HG03196 (cell line): Measurements from ENCODE around the gene DMD.
"Not testable (repeated sequence)": the region's sequence is repeated elsewhere in the genome, so short reads cannot be mapped to it uniquely, and the experiment has no call there.

Source experiments
- ATAC-seq: cut with Tn5 transposase; IDR thresholded peaks from one replicate; pipeline ENCODE4 v1.9.1; 2021; ENCODE audit not compliant: unreplicated experiment

The DMD gene

DNA sequence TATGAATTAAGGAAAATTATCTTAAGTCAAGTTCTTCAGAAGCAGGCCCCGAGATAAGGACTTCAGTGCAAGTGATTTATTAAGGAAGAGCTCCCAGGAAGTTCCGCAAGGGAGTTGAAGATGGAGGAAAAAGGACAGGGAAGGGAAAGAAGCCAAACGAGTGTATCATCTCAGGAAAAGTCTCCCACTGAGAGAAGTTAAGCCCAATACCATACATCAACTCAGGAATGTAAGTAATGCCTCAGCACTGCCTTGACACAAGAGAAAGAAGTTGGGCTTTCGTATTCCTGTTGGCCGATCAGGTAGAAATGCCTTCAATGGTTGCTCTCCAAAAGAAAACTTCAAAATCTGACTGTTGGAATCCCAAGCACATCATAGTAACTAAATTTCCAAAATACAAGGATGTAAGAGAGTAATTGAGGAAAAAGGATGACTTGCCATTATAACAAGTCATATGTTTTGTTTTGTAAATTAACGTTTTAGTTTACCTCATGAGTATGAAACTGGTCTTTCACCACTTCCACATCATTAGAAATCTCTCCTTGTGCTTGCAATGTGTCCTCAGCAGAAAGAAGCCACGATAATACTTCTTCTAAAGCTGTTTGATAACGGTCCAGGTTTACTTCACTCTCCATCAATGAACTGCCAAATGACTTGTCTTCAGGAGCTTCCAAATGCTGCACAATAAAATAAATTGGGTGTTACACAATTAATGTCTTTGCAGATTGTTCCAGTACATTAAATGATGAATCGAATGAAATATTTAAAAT, 566.7 kb downstream of the DMD start:
- no peak for ATAC-seq

DNA sequence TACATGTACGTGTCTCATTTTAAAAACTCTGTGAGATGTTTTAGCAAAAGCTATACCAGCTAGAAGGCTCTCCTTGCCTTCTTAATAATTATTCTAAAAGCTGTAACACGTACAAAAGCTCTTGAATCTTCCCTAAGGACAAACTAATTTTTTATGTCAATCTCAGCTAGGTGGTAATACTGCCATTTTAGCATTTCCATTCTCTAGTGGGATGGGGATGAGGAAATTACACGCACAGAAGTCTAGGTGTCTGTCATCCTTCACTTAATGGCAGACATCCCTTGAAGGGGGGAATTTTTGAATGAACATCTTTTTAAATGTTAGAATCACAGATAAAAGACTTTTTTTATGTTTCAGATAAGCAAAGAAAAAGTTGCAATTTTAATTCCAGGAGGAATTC, 569.1 kb downstream of the DMD start:
- no peak for ATAC-seq

DNA sequence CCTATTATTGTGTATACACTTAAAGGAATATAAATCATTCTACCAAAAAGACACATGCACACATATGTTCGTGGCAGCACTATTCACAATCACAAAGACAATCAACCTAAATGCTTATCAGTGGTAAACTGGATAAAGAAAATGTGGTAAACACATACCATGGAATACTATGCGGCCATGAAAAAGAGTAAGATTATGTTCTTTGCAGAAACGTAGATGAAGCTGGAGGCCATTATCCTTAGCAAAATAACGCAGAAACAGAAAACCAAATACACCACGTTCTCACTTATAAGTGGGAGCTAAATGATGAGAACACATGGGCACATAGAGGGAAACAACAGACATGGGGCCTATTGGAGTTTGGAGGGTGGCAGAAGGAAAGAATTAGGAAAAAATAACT, 593.2 kb downstream of the DMD start:
- ATAC-seq = no peak

DNA sequence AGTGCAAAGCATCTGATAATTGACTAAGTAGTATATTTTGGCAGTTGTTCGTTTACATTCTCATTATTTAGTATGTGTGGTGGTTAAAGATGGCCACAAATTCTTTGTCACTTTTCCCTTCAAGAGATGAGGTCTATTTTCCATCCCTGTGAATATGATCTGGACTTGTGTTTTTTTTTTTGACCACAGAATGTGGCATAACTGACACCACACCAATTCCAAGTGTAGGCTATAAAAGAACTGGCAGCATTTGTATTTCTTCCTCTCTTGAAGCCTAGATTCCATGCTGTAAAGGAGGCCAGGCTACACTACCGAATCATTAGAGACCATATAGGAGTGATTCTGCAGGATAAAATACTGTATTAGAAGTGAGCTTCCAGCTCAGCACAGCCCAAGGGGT, 596.6 kb downstream of the DMD start:
- ATAC-seq = no peak

DNA sequence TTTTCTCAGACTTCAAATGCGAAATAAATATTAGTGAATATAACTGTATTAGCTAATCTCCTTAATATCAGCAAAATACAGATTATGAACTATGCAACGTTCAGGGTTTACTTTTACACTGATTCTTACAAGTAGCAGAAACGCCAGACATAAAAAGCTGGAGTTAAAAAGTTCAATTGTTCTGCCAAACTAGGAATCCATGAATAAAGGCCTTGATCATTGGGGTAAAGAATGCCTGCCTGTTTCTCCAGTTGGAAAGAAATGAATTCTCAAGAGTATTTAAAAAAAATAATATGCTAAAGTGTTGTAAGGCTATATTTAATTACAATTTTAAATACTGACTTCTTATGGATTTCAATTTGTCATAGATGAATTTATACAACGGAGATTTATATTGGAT, 612.2 kb downstream of the DMD start:
- ATAC-seq = no peak

DNA sequence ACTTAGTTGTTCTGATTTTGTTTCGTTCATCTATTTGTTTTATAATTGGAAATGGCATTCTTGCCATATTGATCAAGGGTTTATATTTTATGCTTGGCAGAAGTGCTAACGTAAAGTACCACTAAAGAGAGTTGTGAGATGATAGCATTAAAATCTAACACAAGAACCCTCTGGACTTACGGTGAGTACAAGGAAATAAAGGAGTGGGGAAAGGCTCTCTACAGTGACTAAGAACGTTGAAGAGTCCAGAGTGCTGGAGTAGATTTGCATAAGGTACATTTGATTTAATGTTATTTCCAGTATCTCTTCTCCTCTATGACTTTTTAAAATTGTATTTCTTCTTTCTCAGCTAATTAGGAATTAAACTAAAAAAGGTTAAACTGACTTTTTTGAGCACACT, 612.6 kb downstream of the DMD start:
- ATAC-seq = no peak

DNA sequence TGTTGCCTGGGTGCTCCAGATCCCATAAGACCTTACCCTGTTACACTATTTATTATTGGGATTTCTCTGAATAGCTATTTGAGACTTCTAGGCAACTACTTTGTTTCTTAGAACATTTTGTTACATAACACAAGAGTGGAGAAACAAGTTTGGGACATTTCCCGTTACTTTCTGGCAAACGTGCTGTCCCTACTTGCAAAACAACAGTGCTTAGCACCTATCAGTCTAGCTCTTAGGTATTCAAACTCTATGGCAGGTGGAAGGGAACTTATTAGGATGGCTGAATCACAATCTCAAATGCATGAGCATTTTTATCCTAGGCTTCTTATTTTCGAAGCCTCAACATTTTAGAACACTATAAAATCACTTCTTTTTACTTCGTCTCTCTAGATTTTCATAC, 613.6 kb downstream of the DMD start:
- ATAC-seq = no peak

DNA sequence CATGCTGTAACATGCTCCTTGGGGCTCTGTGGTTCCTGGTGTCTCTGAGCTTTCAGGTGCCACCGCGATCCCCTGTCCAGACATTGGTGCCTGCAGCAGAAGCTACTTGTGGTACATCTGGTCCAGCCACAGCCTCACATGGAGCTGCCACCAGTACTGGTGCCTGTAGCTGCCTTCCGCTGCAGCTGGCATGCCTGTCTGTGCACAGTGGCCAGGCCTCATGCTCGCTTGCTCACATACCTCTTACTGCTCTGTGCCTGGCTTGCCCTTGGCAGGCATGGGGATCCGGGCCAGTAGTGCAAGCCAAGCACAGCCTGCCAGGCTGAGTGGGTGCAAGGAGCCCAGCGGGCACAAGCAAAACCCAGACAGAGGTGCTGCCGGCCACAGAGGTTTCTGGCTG, 618.6 kb downstream of the DMD start:
- no peak for ATAC-seq

DNA sequence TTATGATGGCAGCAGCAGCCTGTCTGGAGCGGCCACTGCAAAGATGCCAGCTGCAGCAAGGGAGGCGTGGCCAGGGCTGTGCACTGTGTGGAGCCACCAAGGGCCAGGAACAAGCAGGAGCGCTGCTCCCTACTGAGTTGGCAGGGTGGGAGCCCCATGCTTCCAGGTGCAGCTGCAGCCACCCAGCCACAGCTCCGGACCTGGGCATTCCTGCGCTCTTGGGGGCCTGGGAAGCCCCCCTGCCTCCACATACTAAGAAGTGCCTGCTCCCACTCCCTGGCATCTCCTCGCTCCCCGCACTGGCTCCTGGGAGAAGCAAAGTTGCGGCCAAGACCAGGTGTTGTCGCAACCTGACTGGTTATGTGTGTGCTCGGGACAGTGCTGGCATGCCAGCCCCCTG, 619.8 kb downstream of the DMD start:
- no peak for ATAC-seq

DNA sequence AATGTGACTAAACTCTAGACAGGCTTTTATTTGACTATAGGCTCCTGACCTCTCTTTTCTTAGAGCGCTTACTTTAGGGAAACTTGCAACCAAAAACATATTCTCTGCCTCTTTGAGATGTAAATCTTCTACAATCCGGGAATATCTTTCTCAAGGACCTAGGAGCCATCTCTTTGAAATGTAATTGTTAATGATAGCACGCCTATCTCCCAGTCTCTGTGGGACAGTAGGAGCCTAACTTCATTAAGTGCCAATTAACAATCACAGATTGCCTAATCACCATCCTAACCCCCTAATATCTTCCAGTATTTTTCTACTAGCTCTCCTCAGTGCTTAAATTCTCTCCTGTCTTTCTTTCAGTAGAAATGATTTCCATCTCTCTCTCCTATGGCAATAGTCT, 628.6 kb downstream of the DMD start:
- ATAC-seq = no peak

DNA sequence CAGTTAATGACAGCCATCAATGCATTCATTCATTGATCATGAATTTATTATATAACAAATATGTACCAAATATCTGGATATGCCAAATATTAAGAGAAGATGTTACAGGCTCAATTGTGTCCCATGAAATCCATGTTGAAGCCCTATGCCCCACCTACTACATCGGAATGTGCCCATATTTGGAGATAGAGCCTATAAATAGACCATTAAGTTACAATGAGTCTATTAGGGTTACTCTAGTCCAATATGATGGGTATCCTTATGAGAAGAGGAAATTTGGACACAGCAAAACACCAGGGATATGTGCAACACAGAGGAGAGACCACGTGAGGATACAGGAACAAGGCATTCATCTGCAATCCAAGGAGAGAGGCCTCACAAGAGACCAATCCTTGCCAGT, 634.5 kb downstream of the DMD start:
- ATAC-seq = no peak

DNA sequence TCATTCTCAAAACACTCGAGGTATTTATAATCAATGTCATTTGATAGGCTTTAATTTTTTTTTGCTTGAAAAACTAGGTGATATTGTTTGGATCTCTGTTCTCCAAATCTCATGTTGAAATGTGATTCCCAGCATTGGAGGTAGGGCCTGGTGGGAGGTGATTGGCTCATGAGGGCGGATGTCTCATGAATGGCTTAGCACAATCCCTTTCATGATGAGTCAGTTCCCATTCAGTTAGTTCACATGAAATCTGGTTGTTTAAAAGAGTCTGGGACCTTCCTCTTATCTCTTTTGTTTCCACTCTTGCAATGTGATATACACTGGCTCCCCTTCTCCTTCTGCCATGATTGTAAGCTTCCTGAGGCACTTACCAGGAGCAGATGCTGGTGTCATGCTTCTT, 638.7 kb downstream of the DMD start:
- no peak for ATAC-seq

DNA sequence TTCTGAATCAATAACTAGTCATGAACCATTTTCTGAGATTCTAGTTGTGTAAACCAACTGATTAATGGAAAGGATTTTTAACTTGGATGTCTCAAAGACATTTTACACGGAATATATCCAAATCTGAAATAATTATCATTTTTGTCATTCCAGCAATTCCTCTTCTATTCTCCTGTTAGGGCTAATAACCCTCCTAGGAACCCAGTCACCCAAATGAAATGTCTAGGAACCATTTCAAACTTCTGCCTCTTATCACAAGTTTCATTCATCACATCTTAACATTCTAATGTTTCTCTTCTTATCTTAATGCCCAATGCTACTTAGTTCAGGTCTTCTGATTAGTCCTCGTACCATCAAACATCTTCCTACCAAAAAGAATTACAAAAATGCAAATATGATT, 639.8 kb downstream of the DMD start:
- ATAC-seq = no peak

DNA sequence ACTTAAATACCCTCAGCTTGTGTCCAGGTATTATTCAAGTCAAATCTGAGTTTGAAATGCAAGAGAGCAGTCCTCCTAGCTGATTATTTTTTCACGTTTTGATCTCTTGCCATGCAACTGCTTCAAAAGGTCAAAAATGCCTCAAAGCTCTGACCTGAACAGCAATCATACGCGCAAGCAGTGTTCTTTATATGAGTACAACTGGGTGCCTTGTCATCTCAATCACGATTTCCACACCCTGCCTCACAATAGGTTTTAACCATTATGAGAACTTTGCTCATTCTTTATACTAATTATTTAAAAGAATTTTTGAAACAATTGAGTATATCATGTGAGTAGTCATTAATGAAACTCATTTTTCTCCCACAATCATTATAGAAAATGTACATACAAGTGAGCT, 649.1 kb downstream of the DMD start:
- ATAC-seq = no peak

DNA sequence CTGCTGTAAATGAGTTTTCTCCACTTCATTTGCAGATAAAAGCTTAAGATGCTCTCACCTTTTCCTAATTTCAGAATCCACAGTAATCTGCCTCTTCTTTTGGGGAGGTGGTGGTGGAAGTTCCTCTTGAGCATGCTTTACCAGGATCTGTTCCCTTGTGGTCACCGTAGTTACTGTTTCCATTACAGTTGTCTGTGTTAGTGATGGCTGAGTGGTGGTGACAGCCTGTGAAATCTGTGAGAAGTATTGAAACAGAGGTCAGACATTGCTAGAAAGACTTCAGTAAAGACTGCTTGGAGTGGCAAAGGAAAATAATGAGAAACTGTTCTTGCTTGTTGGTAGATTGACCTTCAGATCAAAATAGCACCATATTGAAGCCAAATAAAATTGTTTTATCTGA, 666.2 kb downstream of the DMD start:
- no peak for ATAC-seq

DNA sequence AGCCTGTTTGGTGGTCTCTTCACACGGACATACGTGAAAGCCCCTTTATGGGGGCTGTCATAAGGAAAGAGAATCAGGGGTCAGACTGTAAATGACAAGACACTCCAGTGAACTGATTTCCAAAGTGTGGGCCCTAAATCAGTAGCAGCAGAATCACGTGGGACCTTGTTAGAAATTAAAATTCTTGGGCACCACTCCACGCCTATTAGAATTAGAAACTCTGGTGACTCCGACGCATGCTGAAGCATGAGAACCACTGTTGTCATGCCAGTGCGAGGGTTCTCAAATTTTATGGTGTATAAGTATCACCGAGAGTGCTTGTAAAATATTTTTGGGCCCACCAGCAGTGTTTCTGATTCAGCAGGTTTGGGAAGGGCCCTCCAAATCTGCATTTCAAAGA, 672.8 kb downstream of the DMD start:
- ATAC-seq = no peak

DNA sequence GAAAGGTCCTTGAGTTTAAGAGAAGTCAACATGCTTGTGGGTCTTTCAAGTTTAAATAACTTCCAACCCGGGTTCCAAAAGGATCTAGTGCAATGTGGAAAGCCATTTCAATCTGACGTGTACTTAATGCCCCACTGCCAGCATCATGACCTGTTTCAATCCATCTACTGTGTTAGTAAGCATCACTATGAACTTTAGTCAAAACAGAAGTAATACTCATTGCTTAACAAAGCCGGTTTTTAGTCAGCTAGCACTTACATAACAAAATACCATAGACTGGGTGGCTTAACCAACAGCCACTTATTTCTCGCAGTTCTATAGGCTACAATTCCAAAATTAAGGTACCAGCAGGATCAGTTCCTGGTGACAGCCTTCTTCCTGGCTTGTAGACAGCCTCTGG, 677.5 kb downstream of the DMD start:
- ATAC-seq = no peak

DNA sequence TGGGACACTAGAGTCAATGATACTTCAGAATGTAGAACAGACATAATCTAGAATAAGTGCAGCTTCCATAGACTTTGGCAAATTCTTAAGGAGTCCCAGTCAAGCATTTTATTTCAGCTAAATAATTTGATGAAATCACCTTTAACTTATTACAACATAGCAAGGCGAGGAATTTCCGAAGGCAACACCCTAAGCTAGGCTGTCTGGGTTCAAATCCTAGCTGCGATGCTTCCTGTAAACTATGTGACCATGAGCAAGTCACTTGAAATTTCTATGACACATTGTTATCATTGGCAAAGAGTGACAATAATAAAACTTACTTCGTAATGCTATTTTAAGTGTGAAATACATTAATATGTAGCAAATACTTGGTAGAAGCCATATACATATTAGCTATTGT, 679.1 kb downstream of the DMD start:
- no peak for ATAC-seq

DNA sequence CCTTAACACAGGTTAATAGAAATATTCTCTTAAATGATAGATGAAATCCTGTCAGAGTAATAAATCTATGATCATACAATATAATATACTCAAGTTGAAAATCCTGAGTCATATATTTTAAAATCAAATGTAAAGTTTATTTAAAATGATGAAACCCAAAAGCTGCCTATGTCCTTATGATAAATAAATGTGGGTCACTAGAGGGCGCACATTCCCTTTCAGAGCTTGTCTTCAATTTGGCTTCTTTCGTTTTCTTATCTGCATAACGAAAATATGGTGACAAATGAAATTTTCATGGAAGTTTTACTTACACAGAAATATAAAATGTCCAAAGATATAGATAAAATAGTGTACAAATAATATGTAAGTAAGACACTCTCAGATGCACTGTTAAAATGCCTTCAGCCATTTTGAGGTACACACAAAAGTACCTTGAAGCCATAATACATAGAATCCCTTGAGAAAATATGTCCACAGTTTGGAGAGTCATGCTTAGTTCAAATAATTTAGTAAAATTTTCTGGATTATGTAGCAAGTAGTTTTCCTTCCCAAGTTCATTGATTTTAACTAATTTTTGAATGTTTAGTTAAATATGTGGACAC, 680.4 kb downstream of the DMD start:
- no peak for ATAC-seq

DNA sequence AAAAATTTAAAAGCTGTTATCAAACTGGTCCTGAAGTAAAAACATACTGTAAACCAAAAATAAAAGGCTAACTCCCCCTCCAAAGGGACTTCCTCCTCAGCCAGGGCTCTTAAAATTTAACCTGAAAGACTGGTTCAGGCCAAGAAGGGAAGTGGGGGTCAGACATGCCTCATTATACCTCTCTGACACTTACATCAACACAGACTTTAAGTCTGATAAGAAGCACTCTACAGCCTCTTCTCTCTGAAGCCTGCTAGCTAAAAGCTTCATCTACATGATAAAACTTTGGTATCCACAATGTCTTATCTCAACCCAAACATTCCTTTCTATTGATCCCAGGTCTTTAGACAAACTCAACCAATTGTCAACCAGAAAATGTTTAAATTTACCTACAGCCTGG, 682.9 kb downstream of the DMD start:
- ATAC-seq = not testable (repeated sequence)

DNA sequence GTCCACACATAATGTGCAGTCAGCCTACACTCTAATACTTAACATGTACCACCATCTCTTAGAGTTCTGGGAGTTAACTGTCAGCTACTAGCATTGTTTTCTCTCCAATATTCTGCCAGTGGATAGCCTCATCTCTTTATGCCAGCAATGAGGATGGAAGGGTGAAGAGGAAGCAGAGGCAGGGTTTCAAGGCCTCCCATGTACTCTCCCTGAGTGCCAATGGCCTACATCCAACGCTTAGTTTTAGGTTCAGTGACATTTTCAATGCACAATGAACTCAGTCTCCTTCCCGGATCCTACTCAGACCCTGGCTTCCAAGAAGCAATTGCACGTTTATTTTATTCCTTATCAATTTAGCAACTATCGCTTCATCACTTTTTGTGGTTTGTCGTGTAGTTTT, 686.1 kb downstream of the DMD start:
- ATAC-seq = no peak

DNA sequence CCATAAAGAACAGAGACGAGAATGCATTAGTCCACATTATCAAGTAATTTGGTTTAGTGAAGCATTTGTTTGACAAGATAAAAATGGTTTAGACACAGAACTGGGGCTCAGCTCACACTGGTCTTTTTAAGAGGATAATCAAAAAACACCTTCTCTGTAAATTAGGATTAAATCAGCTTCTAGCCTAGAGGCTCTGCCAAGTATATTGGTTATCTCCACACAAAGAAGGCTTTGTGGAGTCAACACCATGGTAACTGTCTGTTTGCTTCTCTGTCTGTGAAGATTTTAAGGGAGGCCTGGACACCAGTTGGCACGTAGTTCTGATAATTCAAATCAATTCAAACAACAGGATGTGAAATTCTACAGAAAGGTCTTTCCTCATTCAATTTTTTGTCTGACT, 687.0 kb downstream of the DMD start:
- ATAC-seq = no peak

DNA sequence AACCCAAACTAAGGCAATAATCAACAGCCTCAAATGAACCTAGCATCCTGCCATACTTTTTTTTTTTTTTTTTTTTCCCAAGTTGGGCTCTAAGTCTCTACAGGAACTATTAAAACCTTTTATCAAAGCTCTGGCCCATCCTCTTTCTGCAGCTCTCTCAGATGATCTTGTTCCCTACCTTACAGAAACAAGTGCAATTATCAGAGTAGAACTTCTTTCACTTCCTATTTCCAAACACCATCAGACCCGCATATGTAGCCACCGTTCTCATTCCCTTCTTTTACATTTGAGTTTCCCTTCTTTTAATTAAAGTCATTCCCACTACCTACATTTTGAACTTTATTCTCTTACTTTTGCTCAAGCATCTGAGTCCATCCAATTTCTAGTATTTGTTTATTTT, 690.6 kb downstream of the DMD start:
- no peak for ATAC-seq
